HG02759 (cell line): ENCODE results near the gene HES6.

Source experiments
- ATAC-seq: cut with Tn5 transposase; IDR thresholded peaks from one replicate; pipeline ENCODE4 v1.9.1; 2021; ENCODE audit warnings: mild to moderate bottlenecking, moderate library complexity; ENCODE audit not compliant: unreplicated experiment

HES6 gene

GRCh38 chr2:238203094-238203972, 36.5 kb downstream of the HES6 start, which contains the start of gene ILKAP:
Gene ILKAP, minus strand, starts transcription at chr2:238203695. Its CDS starts 142 bp downstream, at chr2:238203553.
- peak; percentile 96 for ATAC-seq

GRCh38 chr2:238202326-238203093, 37.3 kb downstream of the HES6 start:
- no peak for ATAC-seq

GRCh38 chr2:238190445-238190844, 49.4 kb downstream of the HES6 start:
- ATAC-seq, result no peak
